GM12878 (cell line): Measurements from ENCODE around the gene RGS5. TPM values are rescaled to one million over a fixed set of nuclear protein-coding genes. Genes with fewer than 3 reads are reported as not detected.

Source experiments
- ATAC-seq: fragments of 200-7000 bp; cut with Tn5 transposase; 3 replicates; pipeline ENCODE4 v1.9.1; 2020; ENCODE audit warnings: mild to moderate bottlenecking, moderate library complexity
- BruUV-seq: library from RNA; stranded (reverse); fragments of 400-500 nt; replicated peaks from 2 replicates; lab custom pipeline; 2021; lab: Mats Ljungman, UMichigan
- CTCF ChIA-PET: fragments of 300-600 bp; sonication (Branson Sonifier 250); formaldehyde crosslinking; extraction: SDS; loops from one replicate; lab custom pipeline; 2021; ENCODE audit warnings: inconsistent platforms; lab: Yijun Ruan, JAX
- POLR2A ChIA-PET: fragments of 350-600 bp; formaldehyde crosslinking; extraction: SDS; loops from one replicate; lab custom pipeline; 2021; ENCODE audit warnings: inconsistent platforms; lab: Charles Lee
- RAD21 ChIA-PET: fragments of 300-600 bp; sonication (Branson Sonifier 250); formaldehyde crosslinking; loops from one replicate; lab custom pipeline; 2023; ENCODE audit warnings: antibody characterized with exemption; ENCODE audit not compliant: unreplicated experiment; lab: Charles Lee
- SMC1A ChIA-PET: fragments of 300-600 bp; sonication (Branson Sonifier 250); formaldehyde crosslinking; loops from one replicate; lab custom pipeline; 2023; ENCODE audit not compliant: unreplicated experiment, uncharacterized antibody; lab: Charles Lee
- DNase-seq: peaks from one replicate; pipeline ENCODE4 v3.0.0-alpha.2; 2011; ENCODE audit warnings: low read depth, low spot score
- FAIRE-seq: peaks from 3 replicates; lab custom pipeline; 2011; peaks lifted over from hg19 to GRCh38; lab: Jason Lieb, UNC
- H2AFZ ChIP-seq: 2 replicates; pipeline ENCODE4 v1.6.0; 2011; ENCODE audit warnings: low read depth, low read length, control low read depth; ENCODE audit not compliant: control insufficient read depth
- H3K27ac ChIP-seq: 2 replicates; pipeline ENCODE4 v1.5.1; 2011; ENCODE audit warnings: control low read depth; ENCODE audit not compliant: control insufficient read depth, insufficient read depth
- H3K27me3 ChIP-seq, 2 experiments: replicated peaks in 1 of 2; 2 replicates each; pipeline versions ENCODE4 v1.6.0 to v1.6.1; 2011; ENCODE audit warnings: low read length in 1 of 2; ENCODE audit not compliant: control insufficient read depth in 2 of 2, insufficient read depth in 2 of 2
- H3K36me3 ChIP-seq, 2 experiments: 2 replicates each; pipeline ENCODE4 v1.5.1; 2011; ENCODE audit warnings: low read length in 1 of 2; ENCODE audit not compliant: control insufficient read depth in 2 of 2, insufficient read depth in 2 of 2
- H3K4me1 ChIP-seq: 2 replicates; pipeline ENCODE4 v1.6.1; 2011; ENCODE audit warnings: mild to moderate bottlenecking, low read length, moderate library complexity, mixed read lengths; ENCODE audit not compliant: control insufficient read depth, insufficient read depth
- H3K4me2 ChIP-seq: 2 replicates; pipeline ENCODE4 v1.6.0; 2011; ENCODE audit warnings: control low read depth; ENCODE audit not compliant: control insufficient read depth, insufficient read depth
- H3K4me3 ChIP-seq: fragments of 200-600 bp; sonication (generic); 2 replicates; pipeline ENCODE4 v1.5.1; 2016
- H3K79me2 ChIP-seq: 2 replicates; pipeline ENCODE4 v1.6.0; 2011; ENCODE audit warnings: low read length; ENCODE audit not compliant: control insufficient read depth, insufficient read depth
- H3K9ac ChIP-seq: 2 replicates; pipeline ENCODE4 v1.8.0; 2011; ENCODE audit warnings: low read length, control low read depth, mixed read lengths; ENCODE audit not compliant: control insufficient read depth, insufficient read depth
- H3K9me3 ChIP-seq: replicated peaks from 3 replicates; pipeline ENCODE4 v1.5.1; 2011; ENCODE audit warnings: mild to moderate bottlenecking, low read length; ENCODE audit not compliant: control insufficient read depth, insufficient read depth
- H4K20me1 ChIP-seq: 2 replicates; pipeline ENCODE4 v1.6.0; 2011; ENCODE audit not compliant: control insufficient read depth, insufficient read depth
- BMI1 ChIP-seq: fragments of 450-650 bp; IDR thresholded peaks from 2 replicates; pipeline ENCODE4 v1.6.1; 2016; ENCODE audit warnings: mild to moderate bottlenecking, moderate library complexity, borderline replicate concordance
- DPF2 ChIP-seq: fragments of 450-650 bp; IDR thresholded peaks from 2 replicates; pipeline ENCODE4 v1.6.1; 2017; ENCODE audit warnings: mild to moderate bottlenecking
- EED ChIP-seq: sonication (generic); IDR thresholded peaks from 2 replicates; pipeline ENCODE4 v1.6.1; 2016; ENCODE audit warnings: antibody characterized with exemption, low read depth
- HDAC2 ChIP-seq: fragments of 200-600 bp; sonication (generic); IDR thresholded peaks from 2 replicates; pipeline ENCODE4 v1.6.1; 2017
- IKZF1 ChIP-seq: fragments of 450-650 bp; conservative IDR thresholded peaks from 2 replicates; pipeline ENCODE4 v1.6.1; 2017; ENCODE audit warnings: antibody characterized with exemption, mild to moderate bottlenecking
- MTA3 ChIP-seq: IDR thresholded peaks from 2 replicates; pipeline ENCODE4 v1.6.1; 2012; ENCODE audit warnings: low read length, inconsistent platforms, borderline replicate concordance
- MXI1 ChIP-seq: fragments of 150-350 bp; IDR thresholded peaks from 2 replicates; pipeline ENCODE4 v1.6.1; 2011; ENCODE audit warnings: low read depth, mild to moderate bottlenecking, inconsistent platforms, low read length, improper control_type of control experiment
- NBN ChIP-seq: fragments of 450-650 bp; IDR thresholded peaks from 2 replicates; pipeline ENCODE4 v1.6.1; 2016
- PRDM15 ChIP-seq: fragments of 450-650 bp; formaldehyde crosslinking; IDR thresholded peaks from 2 replicates; pipeline ENCODE4 v1.4.0; 2020; ENCODE audit warnings: mild to moderate bottlenecking, moderate library complexity
- RBBP5 ChIP-seq: fragments of 200-600 bp; sonication (generic); conservative IDR thresholded peaks from 2 replicates; pipeline ENCODE4 v1.6.1; 2016
- STAT3 ChIP-seq: IDR thresholded peaks from 2 replicates; pipeline ENCODE4 v1.6.1; 2011; ENCODE audit warnings: low read depth, low read length, improper control_type of control experiment
- TARDBP ChIP-seq: IDR thresholded peaks from 2 replicates; pipeline ENCODE4 v1.6.1; 2016; ENCODE audit warnings: borderline replicate concordance
- TBL1XR1 ChIP-seq: IDR thresholded peaks from 2 replicates; pipeline ENCODE4 v1.6.1; 2012; ENCODE audit warnings: low read depth, low read length, improper control_type of control experiment
- ZNF207 ChIP-seq: fragments of 450-650 bp; IDR thresholded peaks from 2 replicates; pipeline ENCODE4 v1.6.1; 2014; ENCODE audit warnings: antibody characterized with exemption, mild to moderate bottlenecking, borderline replicate concordance
- ZNF274 ChIP-seq: IDR thresholded peaks from one replicate; pipeline ENCODE4 v1.8.0; 2011; ENCODE audit not compliant: insufficient read length, insufficient read depth
- ZSCAN29 ChIP-seq: fragments of 450-650 bp; IDR thresholded peaks from 2 replicates; pipeline ENCODE4 v1.6.1; 2017; ENCODE audit warnings: mild to moderate bottlenecking, moderate library complexity
- WGBS: methylation state at CpG from one replicate; pipeline ENCODE4 v1.1.6; 2016; ENCODE audit warnings: low lambda C conversion rate; ENCODE audit not compliant: insufficient replicate concordance, insufficient coverage; ENCODE audit errors: missing lambda C conversion rate; 5-methylcytosine and 5-hydroxymethylcytosine counted together
- in situ Hi-C: fragments of 300-500 bp; cut with MboI; formaldehyde crosslinking; loops from 9 replicates; pipeline ENCODE4 v1.14.3; 2018; ENCODE audit warnings: mixed read lengths
- intact Hi-C: fragments of 100-400 bp; cut with micrococcal nuclease; formaldehyde crosslinking; loops from one replicate; pipeline ENCODE4 v1.14.2; 2022; ENCODE audit not compliant: unreplicated experiment
- polyA plus RNA-seq, 11 experiments: library from polyadenylated mRNA; depleted of rRNA in 4 of 11; unstranded in 6 of 11; stranded (reverse) in 5 of 11; fragments of >200 nt; fragmentation: Nextera tagmentation in 4 of 11; fragmentation: Illumina TruSeq in 1 of 11; extraction: Ambion mirVana in 4 of 11; extraction: Trizol in 1 of 11; gene quantifications; 1 replicate in 1 of 11; 2 replicates in 10 of 11; pipeline versions ENCODE4 v1.2.1 to v1.2.3, GENCODE V29; 2011 to 2016; ENCODE audit warnings: inconsistent platforms in 2 of 11, missing spikeins in 2 of 11, low read depth in 1 of 11
- total RNA-seq, 4 experiments: library from RNA; depleted of rRNA in 3 of 4; stranded (reverse); fragments of >200 nt in 3 of 4; fragmentation: Illumina TruSeq in 1 of 4; extraction: Trizol in 1 of 4; gene quantifications; 2 replicates each; pipeline versions ENCODE4 v1.2.1 to v1.2.3, GENCODE V29; 2013 to 2021

The RGS5 gene
- total and polyA plus RNA-seq, 10 of the 15 experiments (the other 5 are each of a cell fraction or from before 2014, with no cell fraction given) = 0.63 to 7.4 (median 2.8) TPM

- no peak overlapping the region for H3K9ac ChIP-seq
- in situ Hi-C loops = no loop called here
- H3K27me3 ChIP-seq = no peaks in the 10 kb centered on the region
- no peaks in the 10 kb centered on the region for H3K4me1 ChIP-seq
- no peak overlapping the region for H3K4me2 ChIP-seq
- no peaks in the 10 kb centered on the region for H3K36me3 ChIP-seq
- ChIA-PET POLR2A (no interaction called here), RAD21 (interaction anchor here (0.8 kb wide), 1 partner anchor 283 kb away, joined by 3 read pairs; no protein-coding TSS in a partner anchor), CTCF (interaction anchor here (2.7 kb wide), 1 partner anchor 13 kb away, joined by 9 read pairs; no protein-coding TSS in a partner anchor), SMC1A (interaction anchor here (1.5 kb wide), 1 partner anchor 154 kb away, joined by 4 read pairs; no protein-coding TSS in a partner anchor)
- H3K9me3 ChIP-seq = no peaks in the 10 kb centered on the region
- H3K79me2 ChIP-seq = no peaks in the 10 kb centered on the region
- H4K20me1 ChIP-seq = no peaks in the 10 kb centered on the region
- FAIRE-seq = no peak
- TF ChIP-seq NBN (no peak), EED (no peak), MTA3 (no peak), DPF2 (no peak), BMI1 (no peak), PRDM15 (CRISPR knock-in tag) (no peak), MXI1 (no peak), ZSCAN29 (no peak), HDAC2 (no peak), ZNF274 (no peak), TBL1XR1 (no peak), STAT3 (no peak), RBBP5 (no peak), ZNF207 (no peak), TARDBP (no peak), IKZF1 (no peak)
- 3% methylated on average over 5 of the region's 5 CpGs for WGBS
- DNase-seq = no peak
- intact Hi-C loops = no loop called here
- H3K27ac ChIP-seq = no peak overlapping the region
- no peak overlapping the region for H2AFZ ChIP-seq
- no peak for ATAC-seq
- no TSS peak for BruUV-seq
- H3K4me3 ChIP-seq = no peak overlapping the region
These were observed 40.9 kb downstream of the RGS5 start for GRCh38 chr1:163161841-163162240.
